SU-DHL-6 (cell line): ENCODE results near the gene ADGRD2.

Source experiments
- EZH2phosphoT487 ChIP-seq: fragments of 200-600 bp; sonication (generic), shearing (Covaris generic); conservative IDR thresholded peaks from 2 replicates; pipeline ENCODE4 v1.6.1; 2018; ENCODE audit warnings: mild to moderate bottlenecking, antibody characterized with exemption, low read length, moderate library complexity, mixed read lengths
- TF ChIP-seq, protein P1 (sequence below): fragments of 200-600 bp; sonication (generic); IDR thresholded peaks from one replicate; pipeline ENCODE4 v1.5.1; 2017; ENCODE audit warnings: antibody characterized with exemption, mild to moderate bottlenecking, low read length, moderate library complexity; ENCODE audit not compliant: insufficient read depth, poor library complexity, severe bottlenecking

DNA sequence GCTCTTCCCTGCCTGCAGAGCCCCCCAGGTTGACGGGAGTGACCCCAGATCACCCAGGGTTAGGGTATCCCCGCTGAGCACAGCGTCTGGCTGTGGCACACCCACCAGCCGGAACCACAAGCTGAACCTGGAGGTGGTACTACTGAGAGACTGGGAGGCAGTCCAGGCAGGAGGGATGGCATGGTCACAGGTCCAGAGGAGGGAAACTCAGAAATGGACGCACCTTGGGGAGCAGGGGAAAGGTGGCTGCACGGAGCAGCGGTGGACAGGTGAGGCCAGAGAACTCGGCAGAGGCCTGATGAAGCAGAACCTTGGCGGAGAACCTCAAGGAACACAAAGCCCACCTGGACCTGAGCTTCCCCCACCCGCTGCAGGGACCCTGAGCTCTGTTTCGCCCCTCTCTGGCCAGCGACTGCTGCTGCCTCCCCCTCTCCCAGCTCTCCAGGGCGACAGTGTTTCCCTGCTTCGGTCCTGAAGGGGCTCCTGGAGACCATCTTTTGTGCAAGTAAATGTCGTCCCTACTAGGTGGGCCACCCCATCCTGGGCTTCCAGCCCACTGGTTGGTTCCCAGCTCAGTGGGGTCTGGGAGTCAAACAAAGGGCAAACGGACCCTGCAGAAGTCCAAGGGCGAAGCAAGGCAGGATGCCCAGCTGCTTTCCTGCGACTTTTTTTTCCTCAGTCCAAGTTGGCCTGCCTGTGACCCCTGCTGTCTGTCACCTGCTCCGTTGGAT lies 845 bp downstream of the ADGRD2 start:
- TF ChIP-seq, protein P1, sequence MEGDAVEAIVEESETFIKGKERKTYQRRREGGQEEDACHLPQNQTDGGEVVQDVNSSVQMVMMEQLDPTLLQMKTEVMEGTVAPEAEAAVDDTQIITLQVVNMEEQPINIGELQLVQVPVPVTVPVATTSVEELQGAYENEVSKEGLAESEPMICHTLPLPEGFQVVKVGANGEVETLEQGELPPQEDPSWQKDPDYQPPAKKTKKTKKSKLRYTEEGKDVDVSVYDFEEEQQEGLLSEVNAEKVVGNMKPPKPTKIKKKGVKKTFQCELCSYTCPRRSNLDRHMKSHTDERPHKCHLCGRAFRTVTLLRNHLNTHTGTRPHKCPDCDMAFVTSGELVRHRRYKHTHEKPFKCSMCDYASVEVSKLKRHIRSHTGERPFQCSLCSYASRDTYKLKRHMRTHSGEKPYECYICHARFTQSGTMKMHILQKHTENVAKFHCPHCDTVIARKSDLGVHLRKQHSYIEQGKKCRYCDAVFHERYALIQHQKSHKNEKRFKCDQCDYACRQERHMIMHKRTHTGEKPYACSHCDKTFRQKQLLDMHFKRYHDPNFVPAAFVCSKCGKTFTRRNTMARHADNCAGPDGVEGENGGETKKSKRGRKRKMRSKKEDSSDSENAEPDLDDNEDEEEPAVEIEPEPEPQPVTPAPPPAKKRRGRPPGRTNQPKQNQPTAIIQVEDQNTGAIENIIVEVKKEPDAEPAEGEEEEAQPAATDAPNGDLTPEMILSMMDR, result no peak
- no peak for TF ChIP-seq EZH2phosphoT487
